Prostate gland (tissue), 1 donor: ENCODE measurements around the gene GPR162.

Experiments used
- POLR2A ChIP-seq: fragments of 450-650 bp; IDR thresholded peaks from one replicate; pipeline ENCODE4 v1.6.1; 2016; ENCODE audit warnings: antibody characterized with exemption, mild to moderate bottlenecking
- POLR2AphosphoS5 ChIP-seq: sonication (generic); formaldehyde crosslinking; IDR thresholded peaks from one replicate; pipeline ENCODE4 v1.6.1; 2017; ENCODE audit warnings: antibody characterized with exemption

- TF ChIP-seq POLR2AphosphoS5 (no peak), POLR2A (no peak)
Measured at GRCh38 chr12:6840761-6841515, 19.3 kb downstream of the GPR162 start, which contains the start of gene GNB3.
